ENCODE data around the gene RIC1. TPM values are rescaled to one million over a fixed set of nuclear protein-coding genes. Genes with fewer than 3 reads are reported as not detected.
"Not testable (repeated sequence)": the region's sequence is repeated elsewhere in the genome, so short reads cannot be mapped to it uniquely, and the experiment has no call there.

Gene RIC1
- total RNA-seq, 1 donor from 2014 or later: 21.5 TPM

DNA sequence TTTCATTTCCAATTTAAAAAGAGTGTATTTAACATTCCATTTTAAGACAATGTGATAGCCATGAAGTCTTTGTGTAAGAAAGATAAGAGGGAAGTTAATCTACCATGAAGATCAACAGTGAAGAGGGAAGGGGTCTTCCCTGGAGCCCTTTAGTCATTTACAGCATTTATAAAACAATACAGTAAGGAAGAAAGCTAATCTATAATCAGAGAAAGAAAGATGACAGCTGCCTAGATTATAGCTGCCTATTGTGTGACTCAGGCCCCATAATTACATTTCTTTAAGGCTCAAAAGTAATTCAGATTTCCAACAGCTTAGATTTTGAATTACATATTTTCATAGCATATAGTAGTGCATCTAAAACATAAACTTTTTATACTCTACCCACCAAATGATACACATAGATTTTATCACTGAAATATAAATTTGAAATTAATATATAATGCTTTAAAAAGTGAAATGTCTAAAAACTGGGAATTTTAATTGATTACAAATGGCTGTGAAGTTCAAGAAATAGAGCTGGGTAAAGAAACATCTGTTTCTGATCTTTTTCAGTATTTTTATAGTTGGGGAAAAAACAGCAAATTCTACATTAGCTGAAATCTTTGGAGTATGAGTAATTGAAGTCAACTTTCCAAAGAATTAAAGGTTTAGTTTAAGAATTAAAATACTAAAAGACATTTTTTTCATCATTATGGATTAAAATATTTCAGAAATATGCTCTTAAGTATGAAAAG, 89.6 kb downstream of the RIC1 start:
- intact Hi-C loops (cut with micrococcal nuclease): no loop called here

DNA sequence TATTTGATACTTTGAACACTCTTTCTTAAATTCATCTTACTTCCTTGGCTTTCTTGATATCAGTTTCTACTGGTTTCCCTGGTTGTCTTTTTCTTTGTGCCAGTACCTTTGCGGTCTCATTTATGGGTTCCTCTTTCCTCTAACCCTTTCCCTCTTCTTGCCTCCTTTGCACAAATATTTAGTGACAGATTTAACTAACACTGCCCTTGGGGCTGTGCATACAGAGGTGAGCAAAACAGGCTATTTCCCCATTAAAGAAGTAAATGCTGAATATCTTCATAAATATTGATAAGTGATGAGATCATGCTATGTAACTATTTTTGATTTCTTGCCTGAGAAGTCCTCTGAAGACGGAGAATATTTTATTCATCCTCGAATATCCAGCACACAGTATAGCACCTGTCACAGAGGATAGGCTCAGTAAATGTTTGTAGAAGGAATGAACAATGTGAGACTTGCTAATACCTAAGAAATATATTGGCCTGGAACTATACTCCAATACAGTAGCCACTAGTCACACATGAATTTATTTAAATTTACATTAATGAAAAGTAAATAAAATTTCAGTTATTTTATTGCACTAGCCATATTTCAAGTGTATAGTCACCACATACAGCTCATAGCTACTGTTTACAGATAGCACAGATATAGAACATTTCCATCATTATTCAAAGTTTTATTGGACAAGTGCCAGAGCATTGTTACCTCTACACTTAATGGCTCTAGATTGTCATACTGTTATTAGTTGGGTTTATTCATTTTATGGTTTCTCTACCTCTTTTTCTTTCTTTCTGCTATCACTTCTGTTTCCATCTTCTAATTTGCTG, 90.4 kb downstream of the RIC1 start:
- intact Hi-C loops (cut with micrococcal nuclease): no loop called here

DNA sequence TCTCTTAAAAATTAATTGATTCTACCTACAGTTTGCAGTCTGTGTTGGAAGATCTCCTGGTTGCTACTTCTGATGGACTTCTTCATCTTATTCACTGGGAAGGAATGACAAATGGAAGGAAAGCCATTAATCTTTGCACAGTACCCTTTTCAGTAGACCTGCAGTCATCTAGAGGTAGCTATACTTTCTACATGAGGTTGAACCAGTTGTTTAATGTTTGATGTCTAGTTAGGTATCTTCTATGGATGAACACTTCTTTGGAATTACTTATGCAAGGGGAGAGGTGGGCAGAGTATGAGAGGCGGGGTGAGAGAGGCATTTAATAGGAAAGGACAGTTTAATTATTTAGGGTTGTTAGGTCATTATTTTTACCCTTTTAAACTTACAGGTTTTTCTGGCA, 91.2 kb downstream of the RIC1 start:
- intact Hi-C loops (cut with micrococcal nuclease): no loop called here

DNA sequence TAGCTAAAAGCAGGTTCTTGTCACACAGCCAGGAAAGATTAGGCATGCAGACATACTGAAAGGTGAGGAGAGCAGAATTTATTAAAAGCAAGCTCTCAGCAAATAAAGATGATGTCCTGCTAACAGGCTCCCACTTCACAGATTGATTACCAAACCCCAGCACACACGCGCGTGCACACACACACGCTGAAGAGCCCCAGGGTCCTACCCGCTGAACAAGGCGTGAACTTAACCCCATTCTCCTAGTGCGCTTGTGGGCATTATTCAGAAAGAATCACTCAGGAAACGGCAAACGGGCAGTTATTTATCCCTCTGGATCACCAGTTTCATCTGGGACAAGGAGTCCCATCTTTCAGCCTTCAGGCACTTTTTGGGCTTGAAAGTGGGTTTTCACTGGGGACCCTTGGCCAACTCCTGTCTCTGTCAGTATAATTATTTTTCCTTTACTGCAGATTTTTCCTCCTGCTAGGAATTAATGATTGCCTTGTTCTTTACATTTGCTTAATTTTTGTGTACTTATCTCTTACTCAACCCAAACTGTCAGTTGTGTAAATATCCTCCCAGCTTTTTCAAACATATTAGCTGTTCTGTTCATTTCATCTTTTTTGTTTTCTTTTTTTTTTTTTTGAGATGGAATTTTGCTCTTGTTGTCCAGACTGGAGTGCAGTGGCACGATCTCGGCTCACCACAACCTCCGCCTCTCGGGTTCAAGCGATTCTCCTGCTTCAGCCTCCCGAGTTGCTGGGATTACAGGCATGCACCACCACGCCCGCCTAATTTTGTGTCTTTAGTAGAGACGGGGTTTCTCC, 92.6 kb downstream of the RIC1 start:
- intact Hi-C loops (cut with micrococcal nuclease): no loop called here

DNA sequence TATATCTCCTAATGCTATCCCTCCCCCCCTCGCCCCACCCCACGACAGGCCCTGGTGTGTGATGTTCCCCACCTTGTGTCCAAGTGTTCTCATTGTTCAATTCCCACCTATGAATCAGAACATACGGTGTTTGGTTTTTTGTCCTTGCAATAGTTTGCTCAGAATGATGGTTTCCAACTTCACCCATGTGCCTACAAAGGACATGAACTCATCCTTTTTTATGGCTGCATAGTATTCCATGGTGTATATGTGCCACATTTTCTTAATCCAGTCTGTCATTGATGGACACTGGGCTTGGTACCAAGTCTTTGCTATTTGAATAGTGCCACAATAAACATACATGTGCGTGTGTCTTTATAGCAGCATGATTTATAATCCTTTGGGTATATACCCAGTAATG, 93.8 kb downstream of the RIC1 start:
- intact Hi-C loops (cut with micrococcal nuclease): not testable (repeated sequence)

DNA sequence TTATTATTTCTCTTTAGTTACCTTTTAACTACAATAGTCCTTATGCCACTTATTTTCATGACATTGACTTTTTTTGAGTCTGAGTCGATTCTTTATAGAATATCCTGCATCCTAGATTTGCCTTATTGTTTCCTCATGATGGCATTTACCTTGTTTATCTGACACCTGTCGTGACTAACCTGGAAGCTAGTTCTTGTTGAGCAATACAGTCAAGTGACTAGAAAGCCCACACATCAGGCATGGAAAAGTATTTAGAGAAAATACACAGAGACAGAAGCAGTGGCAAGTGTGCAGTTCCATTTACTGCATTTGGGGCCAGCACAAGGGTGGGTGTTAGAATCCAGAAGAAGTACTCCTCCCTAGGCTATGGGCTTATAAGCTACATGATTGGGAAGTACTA, 106.2 kb downstream of the RIC1 start:
- intact Hi-C loops (cut with micrococcal nuclease): no loop called here

DNA sequence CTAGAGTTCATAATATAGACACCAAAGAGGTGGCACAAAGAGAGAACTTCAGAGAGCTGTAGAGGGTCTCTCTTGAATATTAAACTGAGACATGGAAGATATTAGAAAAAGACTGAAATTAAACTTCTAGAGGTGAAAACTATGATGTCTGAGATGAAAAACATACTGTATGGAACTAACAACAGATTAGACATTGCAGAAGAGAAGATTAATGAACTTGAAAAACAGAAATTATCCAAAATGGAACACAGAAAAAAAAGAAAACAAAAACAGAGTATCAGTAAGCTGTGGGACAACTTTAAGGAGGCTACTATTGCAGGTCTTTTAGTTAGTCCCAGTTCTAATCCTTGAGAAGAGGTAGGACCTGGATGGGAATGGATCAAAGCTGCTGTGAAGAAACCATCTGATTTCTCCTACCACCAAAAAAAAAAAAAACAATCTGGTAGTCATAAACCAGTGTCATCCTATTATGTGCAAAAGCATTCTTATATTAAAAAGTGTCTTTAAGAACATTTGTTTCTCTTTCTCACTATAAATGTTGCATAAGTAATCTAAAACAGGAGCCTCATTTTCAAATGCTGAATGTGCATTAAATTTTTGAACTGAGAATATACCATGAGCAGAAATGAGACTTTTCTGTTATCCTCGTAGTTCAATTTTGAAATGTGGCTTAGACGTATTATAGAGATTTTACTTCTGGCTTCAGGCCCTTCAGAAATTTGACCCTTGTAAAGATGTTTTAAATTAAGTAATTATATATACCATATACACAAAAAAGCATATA, 107.8 kb downstream of the RIC1 start:
- intact Hi-C loops (cut with micrococcal nuclease): no loop called here

DNA sequence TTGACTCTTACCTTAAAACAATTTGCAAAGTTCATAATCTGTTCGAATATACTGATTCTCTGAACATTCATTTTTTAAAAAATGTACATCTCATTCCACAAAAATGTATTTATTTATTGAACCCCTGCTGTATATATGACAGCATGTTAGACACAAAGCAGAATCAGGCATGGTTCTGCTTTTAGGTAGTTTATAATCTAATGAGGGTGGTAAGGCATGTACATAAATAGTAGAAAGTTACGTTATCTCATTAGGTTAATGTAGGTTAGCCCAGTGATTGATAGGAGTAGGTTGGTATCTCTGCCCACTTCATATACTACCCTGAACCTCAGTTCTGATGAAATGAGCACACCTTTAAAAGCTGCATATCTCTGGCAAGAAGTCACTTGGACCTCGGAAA, 114.2 kb downstream of the RIC1 start:
- intact Hi-C loops (cut with micrococcal nuclease): no loop called here

DNA sequence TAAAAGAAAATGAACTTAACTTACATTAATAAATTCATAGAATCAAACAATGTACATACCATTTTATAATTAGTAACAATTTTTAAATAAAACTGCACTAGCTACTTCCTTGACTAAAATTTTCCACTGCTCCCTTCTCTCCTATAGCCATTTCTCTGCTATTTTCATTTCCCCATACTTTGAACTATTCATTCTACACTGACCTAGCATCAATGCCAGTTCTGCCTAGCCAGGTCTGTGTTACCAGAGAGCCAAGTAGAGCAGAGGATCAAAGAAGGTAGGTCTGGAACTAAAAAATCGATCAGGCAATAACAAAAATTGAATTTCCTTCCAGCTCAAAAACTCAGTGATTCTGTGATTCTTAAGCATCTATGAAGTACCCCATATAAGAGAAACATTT, 119.5 kb downstream of the RIC1 start:
- intact Hi-C loops (cut with micrococcal nuclease): no loop called here

DNA sequence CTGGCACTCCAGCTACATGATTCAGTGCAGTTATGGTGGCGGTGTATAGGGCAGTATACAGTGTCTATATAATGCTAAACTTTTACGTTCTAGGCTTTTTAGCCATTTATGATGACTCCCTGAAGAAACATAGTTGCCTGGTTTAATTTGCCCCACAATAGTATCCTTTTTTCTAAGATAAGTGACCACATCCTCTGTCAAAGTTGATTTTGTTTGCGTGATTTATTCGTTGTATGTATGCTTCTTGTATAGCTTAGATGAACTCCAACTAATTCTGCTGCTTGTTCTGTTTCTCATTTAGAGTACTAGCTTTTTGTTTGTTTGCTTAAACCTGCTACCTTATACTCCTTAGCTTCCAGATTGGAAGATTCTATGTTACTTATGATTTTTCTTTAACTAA, 120.4 kb downstream of the RIC1 start:
- intact Hi-C loops (cut with micrococcal nuclease): no loop called here

DNA sequence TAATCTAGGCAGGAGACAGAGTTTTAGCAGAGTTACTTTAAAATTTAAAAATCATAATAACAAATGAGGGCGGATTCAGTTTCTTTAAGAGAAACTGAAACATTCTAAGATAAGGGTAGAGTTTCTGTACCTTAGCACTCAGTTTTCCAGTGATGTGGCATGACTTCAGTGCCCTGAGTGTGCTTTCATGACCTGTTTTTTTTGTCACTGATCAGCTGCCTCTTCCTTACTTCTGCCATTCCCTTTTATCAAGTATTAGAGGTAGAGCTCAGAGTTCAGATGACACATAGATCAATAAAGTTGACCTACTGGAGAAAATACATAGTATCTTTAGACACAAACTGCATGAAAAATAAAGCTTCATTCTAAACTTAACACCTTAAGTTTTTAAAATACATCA, 121.7 kb downstream of the RIC1 start:
- intact Hi-C loops (cut with micrococcal nuclease): no loop called here

DNA sequence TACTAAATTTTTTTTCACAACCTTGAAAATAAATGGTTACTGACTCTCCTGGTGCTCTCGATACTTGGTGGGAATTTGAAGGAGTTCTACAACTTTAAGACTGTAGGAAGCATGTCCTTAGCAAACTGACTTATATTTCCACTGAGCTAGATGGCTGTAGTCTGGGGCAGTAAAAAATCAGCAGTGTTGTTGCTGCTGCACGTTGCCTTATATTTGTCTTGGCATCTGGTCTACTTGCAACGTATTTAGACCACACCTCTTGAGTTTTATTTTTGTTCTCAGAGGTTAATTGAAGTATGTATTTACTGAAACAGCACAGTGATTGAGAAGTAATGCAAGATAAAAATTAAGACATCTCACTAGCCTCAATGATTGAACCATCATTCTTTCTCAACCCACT, 127.7 kb downstream of the RIC1 start:
- intact Hi-C loops (cut with micrococcal nuclease): no loop called here

DNA sequence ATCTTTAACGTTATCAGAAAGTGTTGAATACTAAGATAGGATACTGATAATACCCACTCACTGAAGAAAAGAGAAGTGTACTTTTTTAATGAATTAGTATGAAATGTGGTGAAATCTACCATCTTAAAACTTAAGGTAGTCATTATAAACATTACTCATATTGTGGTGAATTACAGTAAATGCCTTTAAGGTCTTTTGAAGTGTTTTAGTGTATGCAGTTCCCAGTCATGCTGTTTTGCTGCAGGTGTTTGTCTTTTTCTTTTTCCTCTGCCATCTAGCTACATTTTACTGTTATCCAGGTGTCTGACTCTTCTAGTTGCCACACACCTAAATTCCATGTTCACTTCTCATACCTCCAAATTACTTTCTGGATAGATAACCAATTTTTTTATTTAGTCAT, 131.4 kb downstream of the RIC1 start:
- intact Hi-C loops (cut with micrococcal nuclease): loop anchor here (5.0 kb wide), 2 partner anchors 72 to 133 kb away; partner anchors contain the start of genes ERMP1 and RIC1

DNA sequence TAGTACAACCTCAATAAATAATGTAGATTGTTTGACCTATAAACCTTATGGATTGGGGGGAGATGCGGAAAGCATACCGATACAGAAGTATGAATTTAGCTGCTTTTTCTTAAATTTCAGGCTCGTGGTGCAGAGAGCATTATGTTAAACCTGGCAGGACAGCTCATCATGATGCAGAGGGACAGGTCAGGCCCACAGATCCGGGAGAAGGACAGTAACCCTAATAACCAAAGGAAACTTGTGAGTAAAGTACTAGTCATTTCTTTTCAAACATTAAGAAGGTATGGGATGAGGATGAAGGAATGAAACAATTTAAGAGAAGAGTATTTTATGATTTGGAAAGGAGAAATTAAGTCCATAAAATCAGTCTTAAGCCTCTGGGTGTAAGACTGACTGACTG, 133.5 kb downstream of the RIC1 start:
- intact Hi-C loops (cut with micrococcal nuclease): loop anchor here (5.0 kb wide), 2 partner anchors 70 to 135 kb away; partner anchors contain the start of genes ERMP1 and RIC1

DNA sequence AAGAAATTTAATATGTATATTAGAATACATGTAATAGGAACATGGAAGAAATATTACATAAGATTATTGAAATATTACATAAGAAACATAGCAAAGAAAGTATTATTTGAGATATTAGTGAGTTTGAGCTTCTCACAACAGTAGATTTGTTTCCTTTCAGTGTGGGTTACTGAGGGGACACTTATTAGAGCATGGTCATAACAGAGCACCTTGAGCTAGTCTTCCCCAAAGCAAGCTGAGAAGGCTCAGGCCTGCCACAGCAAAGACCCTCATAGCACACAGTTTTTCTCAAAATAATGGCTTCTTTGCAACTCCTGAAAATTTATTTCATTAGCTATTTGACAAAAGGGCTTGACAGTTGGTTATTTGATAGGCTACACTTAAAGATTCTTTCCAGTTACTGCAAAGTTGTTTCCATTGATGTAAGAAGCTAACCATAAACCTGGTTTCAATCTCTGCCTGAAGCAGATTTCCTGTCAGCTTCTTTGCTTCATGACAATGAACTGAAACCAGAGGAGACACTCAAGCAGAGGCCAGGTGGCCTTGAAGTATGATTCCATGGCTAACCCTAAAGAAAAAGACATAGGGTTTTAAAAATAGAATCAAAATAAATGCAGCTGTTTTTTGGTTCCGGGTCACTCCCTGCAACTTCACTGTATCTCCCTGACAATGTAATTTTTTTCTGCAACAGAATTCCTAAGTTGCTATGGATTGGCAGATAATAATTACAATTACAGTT, 135.4 kb downstream of the RIC1 start:
- intact Hi-C loops (cut with micrococcal nuclease): loop anchor here (5.0 kb wide), 2 partner anchors 68 to 137 kb away; partner anchors contain the start of genes ERMP1 and RIC1

DNA sequence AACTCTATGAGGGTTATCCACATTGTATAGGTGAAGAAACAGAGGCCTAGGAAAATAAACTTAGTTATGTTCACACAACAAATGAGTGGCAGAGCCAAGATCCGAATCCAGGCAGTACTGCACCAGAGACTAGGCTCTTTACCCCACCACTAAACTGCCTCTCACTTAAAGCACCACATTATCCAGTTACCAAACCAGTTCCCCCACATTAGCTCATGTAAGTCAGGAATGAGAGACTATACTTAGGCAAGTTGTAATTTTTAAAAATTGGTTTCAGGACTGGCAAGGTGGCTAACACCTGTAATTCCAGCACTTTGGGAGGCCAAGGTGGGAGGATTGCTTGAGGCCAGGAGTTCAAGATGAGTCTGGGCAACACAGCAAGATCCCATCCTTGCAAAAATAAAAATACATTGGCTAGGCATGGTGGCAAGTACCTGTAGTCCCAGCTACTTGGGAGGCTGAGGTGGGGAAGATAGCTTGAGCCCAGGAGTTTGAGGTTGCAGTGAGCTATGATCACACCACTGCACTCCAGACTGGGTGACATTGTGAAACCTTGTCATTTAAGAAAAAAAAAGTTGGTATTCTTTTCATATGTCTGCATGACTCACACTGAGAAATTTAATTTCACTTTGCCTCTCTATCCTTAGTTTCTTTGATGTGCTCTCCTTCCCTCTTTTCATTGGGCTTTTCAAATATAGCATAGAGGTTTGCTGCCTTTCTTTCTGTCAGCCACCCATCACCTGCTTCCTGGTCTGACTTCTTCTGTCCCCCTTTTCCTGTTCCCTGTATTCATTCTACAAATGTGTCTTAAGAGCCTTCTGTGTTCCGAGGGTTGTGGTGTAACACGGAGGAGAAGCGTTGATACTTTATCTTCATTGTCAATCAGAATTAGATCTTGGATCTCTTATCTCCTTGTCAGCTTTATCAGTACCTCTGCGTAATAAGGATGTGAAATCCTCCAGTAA, 139.3 kb downstream of the RIC1 start:
- intact Hi-C loops (cut with micrococcal nuclease): no loop called here

DNA sequence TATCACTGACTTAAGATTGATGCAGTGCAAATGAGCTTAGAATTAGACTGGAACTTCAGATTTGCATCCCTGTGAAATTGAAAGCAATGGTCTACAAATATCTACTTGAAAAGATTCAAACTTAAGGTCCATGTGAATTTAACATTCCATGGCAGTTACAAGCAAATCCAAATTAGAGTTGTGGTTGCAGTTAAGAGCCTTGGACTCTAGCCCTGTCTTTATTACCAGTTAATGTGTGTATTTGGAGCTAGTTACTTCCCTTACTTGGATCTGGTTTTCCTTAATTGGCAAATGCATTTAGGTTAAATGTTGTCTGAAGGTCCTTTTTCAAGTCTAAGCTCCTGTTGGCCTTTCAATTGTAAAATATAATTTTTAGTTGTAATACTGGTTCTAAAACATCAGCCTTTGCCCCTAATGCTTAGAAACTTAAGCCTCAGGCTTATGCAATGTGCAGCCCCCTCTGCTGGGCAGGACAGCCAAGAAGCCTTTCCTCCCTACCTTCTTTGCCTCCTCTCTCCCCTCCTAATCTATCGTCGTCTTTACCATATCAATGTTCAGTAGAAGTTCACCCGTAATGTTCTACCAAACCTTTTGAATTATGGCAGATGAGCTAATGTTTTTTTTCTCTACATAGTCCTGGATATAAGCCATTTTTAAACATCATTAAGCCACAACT, 144.6 kb downstream of the RIC1 start:
- intact Hi-C loops (cut with micrococcal nuclease): no loop called here

DNA sequence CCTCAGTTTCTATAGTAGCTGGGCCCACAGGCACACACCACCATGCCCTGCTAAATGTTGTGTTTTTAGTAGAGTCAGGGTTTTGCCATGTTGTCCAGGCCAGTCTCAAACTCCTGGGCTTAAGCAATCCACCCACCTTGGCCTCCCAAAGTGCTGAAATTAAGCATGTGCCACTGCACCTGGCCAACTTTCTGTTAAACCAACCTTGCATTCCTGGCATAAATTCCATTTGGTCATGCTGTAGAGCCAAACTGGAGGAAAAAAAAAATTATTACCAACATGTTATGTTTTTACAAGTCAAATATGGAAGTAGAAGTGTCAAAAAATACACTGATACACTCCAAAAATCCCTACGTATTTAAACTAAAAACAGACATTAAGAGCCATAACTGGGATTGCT, 149.9 kb downstream of the RIC1 start:
- intact Hi-C loops (cut with micrococcal nuclease): no loop called here
